Measurements from ENCODE around the gene NDUFS2.

NDUFS2 gene

GRCh38 chr1:161195171-161195570 is 7.0 kb upstream of the NDUFS2 start:
- no peak for DNase-seq (ENCODE audit: low read depth in 3 of 3)

GRCh38 chr1:161196111-161196510 is 6.1 kb upstream of the NDUFS2 start:
- no peak for DNase-seq (ENCODE audit: low read depth in 3 of 3)

- no peak for DNase-seq (ENCODE audit: low read depth in 3 of 3)
Observed at GRCh38 chr1:161196521-161197451, 5.4 kb upstream of the NDUFS2 start.

GRCh38 chr1:161197560-161198193 is 4.5 kb upstream of the NDUFS2 start:
- no peak for DNase-seq (ENCODE audit: low read depth in 3 of 3)

GRCh38 chr1:161198194-161198896 is 3.8 kb upstream of the NDUFS2 start:
- DNase-seq (ENCODE audit: low read depth in 3 of 3) = no peak

GRCh38 chr1:161198897-161199431 is 3.2 kb upstream of the NDUFS2 start, which contains the start of gene ADAMTS4:
Gene ADAMTS4 (minus strand): TSS chr1:161199054. CDS start chr1:161198627, 427 bp downstream.
- DNase-seq (ENCODE audit: low read depth in 3 of 3) = no peak

GRCh38 chr1:161199506-161200139 is 2.5 kb upstream of the NDUFS2 start:
- no peak for DNase-seq (ENCODE audit: low read depth in 3 of 3)

- no peak for DNase-seq (ENCODE audit: low read depth in 3 of 3)
Observed at GRCh38 chr1:161200421-161200991, 1.7 kb upstream of the NDUFS2 start.

GRCh38 chr1:161200992-161201835 is 953 bp upstream of the NDUFS2 start:
- no peak for DNase-seq (ENCODE audit: low read depth in 3 of 3)

GRCh38 chr1:161206411-161207140 is 4.4 kb downstream of the NDUFS2 start:
- no peak for DNase-seq (ENCODE audit: low read depth in 3 of 3)

GRCh38 chr1:161207173-161207572 is 5.0 kb downstream of the NDUFS2 start:
- no peak for DNase-seq (ENCODE audit: low read depth in 3 of 3)

GRCh38 chr1:161209790-161210409 is 7.7 kb downstream of the NDUFS2 start:
- DNase-seq (ENCODE audit: low read depth in 3 of 3) = peak; percentile 33 to 52 (median 44)

- DNase-seq (ENCODE audit: low read depth in 3 of 3) = no peak
Observed at GRCh38 chr1:161214369-161214768, 12.2 kb downstream of the NDUFS2 start.

GRCh38 chr1:161215076-161215475 is 12.9 kb downstream of the NDUFS2 start, which contains the start of gene FCER1G:
Gene FCER1G (plus strand): TSS chr1:161215295. CDS start chr1:161215322, 27 bp downstream.
- DNase-seq (ENCODE audit: low read depth in 3 of 3) = no peak

GRCh38 chr1:161216945-161217712 is 15.0 kb downstream of the NDUFS2 start:
- DNase-seq (ENCODE audit: low read depth in 3 of 3) = no peak

GRCh38 chr1:161217831-161218230 is 15.7 kb downstream of the NDUFS2 start:
- DNase-seq (ENCODE audit: low read depth in 3 of 3) = no peak

GRCh38 chr1:161218301-161219077 is 16.3 kb downstream of the NDUFS2 start:
- no peak for DNase-seq (ENCODE audit: low read depth in 3 of 3)
